NCI-H1092 (cell line): ENCODE measurements around the gene SERTAD4.

ENCODE experiments used
- DNase-seq: peaks from one replicate; lab custom pipeline; 2025; lab: John Stamatoyannopoulos, UW

Gene SERTAD4

GRCh38 chr1:210233216-210233494 is 559 bp downstream of the SERTAD4 start:
- no peak for DNase-seq

GRCh38 chr1:210233495-210234328 is 1.1 kb downstream of the SERTAD4 start:
- peak; percentile 37 for DNase-seq

GRCh38 chr1:210234329-210234757 is 1.7 kb downstream of the SERTAD4 start:
- no peak for DNase-seq

GRCh38 chr1:210235363-210236053 is 2.9 kb downstream of the SERTAD4 start:
- DNase-seq = no peak

DNA sequence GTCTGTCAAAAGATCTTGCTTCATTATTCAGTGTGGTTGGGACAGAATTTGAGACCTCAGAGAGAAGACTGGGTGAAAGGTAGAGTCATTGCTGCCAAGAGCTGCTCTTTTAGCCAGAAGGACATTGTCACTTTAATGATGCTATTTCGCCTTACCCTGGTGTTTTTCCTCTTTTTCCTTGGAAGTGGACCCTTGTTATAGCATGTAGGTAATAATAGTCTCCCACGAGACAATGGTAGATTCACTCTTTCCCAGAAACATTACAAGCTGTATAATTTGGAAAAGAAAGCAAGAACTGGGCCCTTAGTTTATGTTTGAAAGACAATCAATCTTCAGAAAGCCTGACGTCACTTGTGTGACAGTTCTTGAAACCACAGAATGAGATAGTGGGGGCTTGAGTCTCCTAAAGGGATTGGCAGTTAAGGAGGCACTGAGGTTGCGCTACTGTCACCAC is 3.8 kb downstream of the SERTAD4 start:
- DNase-seq = no peak

DNA sequence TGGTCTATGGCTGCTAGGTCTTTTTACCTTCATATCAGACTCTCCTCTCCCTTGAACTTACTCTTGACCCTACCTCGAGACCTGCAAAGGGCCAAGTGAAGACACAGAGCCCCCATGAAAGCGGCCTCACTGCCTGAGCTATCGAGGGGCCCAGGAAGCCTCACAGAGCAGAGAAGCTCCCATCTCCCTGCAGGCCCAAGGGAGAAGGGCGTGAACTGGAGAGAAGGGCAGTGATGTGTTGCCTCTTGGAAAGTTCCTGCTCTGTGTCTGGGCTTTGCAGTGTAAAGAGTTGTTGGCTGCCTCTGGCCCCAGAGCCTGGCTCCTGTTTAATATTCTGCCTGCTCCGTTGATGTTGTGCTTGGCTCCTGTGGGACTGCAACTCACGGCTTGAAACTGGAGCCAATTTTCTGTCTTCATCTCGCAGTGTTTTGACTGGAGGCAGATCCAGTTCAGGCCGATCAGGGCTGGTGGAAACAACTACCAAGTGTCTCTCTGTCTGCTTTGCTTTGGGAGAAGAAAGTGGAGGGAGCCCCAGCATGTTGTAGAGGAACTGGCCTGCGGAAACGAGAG is 4.3 kb downstream of the SERTAD4 start:
- DNase-seq = no peak

GRCh38 chr1:210237479-210237878 is 4.9 kb downstream of the SERTAD4 start:
- DNase-seq = no peak

DNA sequence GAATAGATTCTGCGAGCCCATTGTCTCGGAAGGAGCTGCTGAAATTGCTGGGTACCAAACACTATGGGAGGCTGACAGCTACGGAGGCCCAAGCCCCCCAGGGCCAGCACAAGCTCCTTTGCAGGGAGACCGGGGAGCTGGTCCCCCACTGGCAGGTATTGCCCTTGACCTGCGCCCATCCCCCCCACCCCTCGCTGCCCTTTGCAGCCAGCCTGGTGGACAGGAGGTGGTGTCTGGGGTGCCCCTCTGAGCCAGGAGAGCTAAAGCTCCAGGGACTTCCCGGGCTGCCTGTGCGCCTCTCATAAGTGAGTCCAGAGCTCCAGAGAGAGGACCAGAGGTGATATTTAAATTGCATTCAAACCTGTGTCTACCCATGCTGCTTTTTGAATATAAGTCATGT is 5.4 kb downstream of the SERTAD4 start:
- DNase-seq = no peak

DNA sequence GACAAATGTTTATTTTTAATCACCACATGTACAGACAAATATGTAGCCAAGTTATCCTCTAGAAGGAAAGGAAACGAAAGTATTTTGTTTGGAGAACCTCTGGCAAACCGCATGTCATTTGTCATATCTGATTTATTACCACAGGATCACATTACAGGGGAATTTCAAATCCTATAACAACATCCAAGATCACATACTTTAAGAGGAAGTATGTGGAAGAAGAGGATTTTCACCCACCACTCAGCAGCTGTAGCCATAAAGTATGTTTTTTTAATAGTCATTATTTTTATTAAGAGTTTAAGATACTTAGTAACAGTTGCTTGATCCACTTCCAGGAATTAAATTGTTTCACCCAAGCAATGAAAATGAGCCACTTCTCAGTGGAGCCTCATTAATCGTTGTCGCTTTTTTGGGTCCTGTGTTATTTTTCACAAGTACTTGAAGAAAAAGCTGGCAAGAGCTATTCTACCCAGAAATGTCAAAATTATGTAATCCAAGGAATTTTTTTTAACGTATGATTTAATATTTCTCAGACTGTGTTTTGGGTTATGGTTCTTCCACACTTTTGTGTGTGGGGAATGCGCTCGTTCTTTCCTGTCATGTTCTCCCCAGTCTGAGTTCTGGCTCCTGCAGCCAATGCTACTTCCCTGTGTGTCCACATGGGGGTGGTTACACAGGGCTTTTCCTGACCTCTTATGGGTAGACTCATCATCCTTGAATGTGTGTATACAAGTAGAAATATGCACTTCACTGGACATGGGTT is 6.9 kb downstream of the SERTAD4 start:
- no peak for DNase-seq

DNA sequence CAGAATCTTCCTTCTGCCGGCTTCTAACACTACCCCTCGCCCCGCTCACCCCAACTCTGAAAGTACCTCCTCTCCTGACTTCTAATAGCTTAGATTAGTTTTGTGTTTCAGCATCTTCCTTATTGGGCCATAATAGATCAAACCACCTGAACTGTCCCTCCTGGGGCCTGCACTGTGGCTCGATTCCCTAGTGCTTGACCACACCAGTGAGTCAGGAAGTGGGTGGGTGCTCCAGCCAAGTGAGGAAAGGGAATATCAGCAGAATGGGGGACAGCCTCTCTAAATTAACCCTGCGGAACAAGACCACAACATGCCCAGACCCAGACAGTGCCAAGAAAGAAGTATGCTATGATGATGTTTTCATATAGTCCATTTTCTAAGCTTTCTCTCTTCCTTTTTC is 8.5 kb downstream of the SERTAD4 start:
- no peak for DNase-seq

- no peak for DNase-seq
Observed at GRCh38 chr1:210244746-210245367, 12.3 kb downstream of the SERTAD4 start.

DNA sequence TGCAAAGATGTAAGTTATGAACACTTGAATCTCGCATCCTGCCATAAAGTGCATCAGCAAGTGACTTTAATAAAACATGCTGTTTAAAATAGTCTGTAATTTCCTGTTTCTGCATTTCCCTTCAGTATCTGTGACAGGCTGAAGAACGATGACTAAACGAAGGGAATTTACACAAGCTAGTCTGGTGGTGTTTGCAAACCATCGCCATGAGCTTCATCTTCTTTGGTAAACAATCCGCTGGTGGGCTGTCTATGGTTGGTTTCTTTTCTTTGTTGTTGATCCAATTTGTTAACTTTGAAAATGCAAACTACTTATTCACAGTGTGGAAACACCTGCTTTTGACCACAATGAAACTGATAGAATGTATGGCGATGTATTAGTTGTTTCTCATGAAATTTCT is 13.9 kb downstream of the SERTAD4 start:
- DNase-seq = no peak

DNA sequence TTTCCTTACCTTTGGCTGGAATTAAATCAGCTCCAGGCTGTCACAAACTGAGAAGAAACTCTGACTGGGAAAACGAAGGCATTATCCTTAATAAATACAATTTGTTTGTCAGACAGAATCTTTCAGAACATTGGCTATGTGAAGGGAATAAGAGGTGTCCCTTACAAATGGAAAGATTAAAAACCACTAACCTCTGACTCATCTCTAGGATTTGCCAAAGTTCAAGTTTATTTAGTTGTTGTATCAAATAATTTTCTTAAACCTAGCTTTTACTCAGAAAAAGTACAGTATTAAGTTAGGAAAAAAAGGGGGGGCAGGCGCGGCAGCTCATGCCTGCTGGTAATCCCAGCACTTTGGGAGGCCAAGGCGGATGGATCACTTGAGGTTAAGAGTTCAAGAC is 15.7 kb downstream of the SERTAD4 start:
- no peak for DNase-seq

- DNase-seq = peak; percentile 41
Observed at GRCh38 chr1:210250665-210250997, 18.0 kb downstream of the SERTAD4 start.

GRCh38 chr1:210250998-210251679 is 18.5 kb downstream of the SERTAD4 start:
- DNase-seq = peak; percentile 87

DNA sequence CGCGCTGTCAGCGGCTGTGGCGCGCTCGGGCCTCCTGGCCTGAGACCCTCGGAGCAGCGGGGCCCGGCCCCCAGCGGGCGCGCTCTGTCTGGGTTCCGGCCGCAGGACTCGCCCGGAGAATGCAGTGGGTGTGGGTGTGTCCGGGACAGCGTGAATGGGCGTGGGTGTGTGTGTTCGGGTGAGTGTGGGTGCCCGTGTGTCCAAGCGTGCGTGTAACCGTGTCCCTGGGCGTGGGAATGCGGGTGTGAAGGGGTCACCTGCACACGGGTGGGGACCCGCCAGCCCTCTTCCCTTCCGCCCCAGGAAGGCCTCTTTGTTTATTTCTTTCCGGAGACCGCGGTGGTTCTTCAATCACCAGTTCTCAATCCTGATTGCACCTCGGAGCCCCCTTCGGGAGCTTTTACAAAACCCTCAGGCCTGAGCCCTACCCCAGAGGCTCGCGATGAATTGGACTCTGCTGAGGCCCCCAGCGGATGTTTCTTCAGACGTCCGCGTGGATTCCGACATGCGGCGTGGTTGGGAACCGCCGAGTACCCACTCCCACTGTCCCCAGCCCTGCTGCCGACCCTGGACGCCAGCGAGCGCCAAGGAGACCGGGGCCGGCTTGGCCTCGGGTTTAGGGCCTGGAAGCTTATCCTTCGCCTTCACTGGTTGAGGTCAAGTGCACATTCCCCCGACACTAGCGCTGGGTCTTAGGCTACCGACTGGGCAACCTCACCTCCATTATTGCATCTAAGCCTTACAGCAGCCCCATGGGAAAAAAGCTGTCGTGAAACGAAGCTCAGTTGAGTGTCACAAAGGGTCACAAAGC is 19.3 kb downstream of the SERTAD4 start:
- peak; percentile 29 for DNase-seq

- DNase-seq = no peak
Observed at GRCh38 chr1:210252621-210253051, 20.0 kb downstream of the SERTAD4 start.

- DNase-seq = no peak
Observed at GRCh38 chr1:210254298-210254697, 21.7 kb downstream of the SERTAD4 start.

GRCh38 chr1:210257698-210258529 is 25.3 kb downstream of the SERTAD4 start:
- no peak for DNase-seq

DNA sequence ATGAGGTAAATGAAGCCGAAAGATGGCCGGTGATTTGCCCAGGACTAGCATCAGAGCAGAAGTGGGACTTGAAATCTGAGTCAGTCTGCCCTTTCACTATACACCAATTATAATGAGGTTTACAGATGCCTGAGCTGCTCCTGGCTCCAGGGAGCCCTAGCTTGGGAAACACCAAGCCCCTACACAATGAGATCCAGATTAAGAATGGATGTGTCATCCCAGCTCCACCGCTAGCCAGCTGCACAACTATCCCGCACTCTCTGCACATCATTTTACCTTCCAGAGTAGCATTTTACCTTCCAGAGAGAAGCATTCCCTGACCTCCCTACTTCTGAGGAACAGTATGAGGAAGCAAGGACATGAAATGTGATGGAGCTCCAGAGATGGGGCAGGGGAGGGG is 27.0 kb downstream of the SERTAD4 start:
- DNase-seq = no peak
